ENCODE measurements around the gene CCDC6.

CCDC6 gene

GRCh38 chr10:59870152-59870551 lies 36.2 kb downstream of the CCDC6 start:
- Mint-ChIP-seq H3K27me3 (ENCODE audit: low read depth, poor library complexity) (no peaks in the 10 kb centered on the region), H3K9me3 (no peaks in the 10 kb centered on the region), H3K27ac (no peak overlapping the region), H3K4me3 (no peak overlapping the region), H3K4me1 (peaks cover 36% of the 10 kb centered on the region), H3K36me3 (ENCODE audit: low read depth) (no peaks in the 10 kb centered on the region)
- DNase-seq = no peak
- TF ChIP-seq CTCF (IDR thresholded peaks at IDR 0.05) = no peak

DNA sequence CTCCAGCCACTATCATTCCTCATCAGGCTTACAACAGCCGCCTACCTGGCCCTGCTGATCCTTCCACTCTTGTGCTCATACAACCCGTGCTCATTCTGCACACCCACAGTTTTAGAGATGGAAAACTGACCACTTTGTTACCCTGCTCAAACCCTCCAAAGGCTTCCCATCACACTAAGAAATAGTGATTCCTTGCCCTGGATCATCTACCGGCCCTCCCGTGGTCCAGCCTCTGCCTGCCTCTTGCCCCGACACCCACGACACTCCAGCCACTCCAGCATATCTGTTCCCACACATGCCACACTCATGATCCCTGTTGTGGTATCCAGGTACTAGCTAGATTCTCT lies 36.8 kb downstream of the CCDC6 start:
- no peak for DNase-seq
- no peaks in the 10 kb centered on the region for H3K9me3 Mint-ChIP-seq
- TF ChIP-seq CTCF (IDR thresholded peaks at IDR 0.05) = no peak
- peaks cover 42% of the 10 kb centered on the region for H3K4me1 Mint-ChIP-seq
- no peak overlapping the region for H3K4me3 Mint-ChIP-seq
- no peaks in the 10 kb centered on the region for H3K27me3 Mint-ChIP-seq (ENCODE audit: low read depth, poor library complexity)
- no peaks in the 10 kb centered on the region for H3K36me3 Mint-ChIP-seq (ENCODE audit: low read depth)
- no peak overlapping the region for H3K27ac Mint-ChIP-seq

DNA sequence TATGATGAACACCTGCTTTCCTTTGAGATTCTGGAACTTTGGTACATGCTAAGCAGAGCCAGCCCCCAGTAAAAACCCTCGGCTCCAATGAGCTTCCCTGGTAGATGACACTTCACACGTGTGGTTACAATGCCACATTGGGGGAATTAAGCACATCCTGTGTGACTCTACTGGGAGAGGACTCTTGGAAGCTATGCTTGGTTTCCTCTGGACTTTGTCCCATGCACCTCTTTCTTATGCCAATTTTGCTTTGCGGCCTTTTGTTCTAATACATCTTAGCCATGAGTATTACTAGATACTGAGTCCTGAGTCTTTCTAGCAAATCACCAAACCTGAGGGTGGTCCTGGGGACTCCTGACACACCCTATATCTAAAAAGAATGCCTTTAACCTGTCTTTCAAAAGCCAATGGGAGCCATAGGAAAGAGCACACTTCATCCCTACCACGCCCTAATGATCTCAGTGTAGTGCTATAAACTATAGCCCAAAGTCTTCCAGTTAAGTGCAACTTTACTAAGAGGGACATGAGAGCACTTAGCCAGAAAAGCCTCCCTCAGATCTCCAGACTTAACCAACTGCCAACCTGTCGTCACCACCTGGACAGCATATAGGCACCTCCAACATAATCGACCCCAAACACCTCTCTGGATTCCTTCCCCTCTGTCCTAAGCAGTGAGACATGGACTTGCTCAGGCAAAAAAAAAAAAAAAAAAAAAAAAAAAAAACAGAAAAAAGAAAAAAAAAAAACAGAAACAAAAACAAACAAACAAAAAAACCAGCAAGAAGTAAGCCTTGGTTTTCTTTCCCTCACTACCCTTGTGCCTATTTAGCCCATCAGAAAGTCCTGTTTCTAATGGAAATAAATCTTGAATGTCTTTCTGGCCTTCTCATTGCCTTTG lies 37.4 kb downstream of the CCDC6 start:
- Mint-ChIP-seq H3K27me3 (ENCODE audit: low read depth, poor library complexity) (no peaks in the 10 kb centered on the region), H3K27ac (no peak overlapping the region), H3K36me3 (ENCODE audit: low read depth) (no peaks in the 10 kb centered on the region), H3K9me3 (no peaks in the 10 kb centered on the region), H3K4me3 (no peak overlapping the region), H3K4me1 (peaks cover 48% of the 10 kb centered on the region)
- no peak for TF ChIP-seq CTCF (IDR thresholded peaks at IDR 0.05)
- no peak for DNase-seq

GRCh38 chr10:59867590-59867989 lies 38.8 kb downstream of the CCDC6 start:
- no peaks in the 10 kb centered on the region for H3K27me3 Mint-ChIP-seq (ENCODE audit: low read depth, poor library complexity)
- no peak for DNase-seq
- no peak for TF ChIP-seq CTCF (IDR thresholded peaks at IDR 0.05)
- no peak overlapping the region for H3K4me3 Mint-ChIP-seq
- no peaks in the 10 kb centered on the region for H3K9me3 Mint-ChIP-seq
- H3K27ac Mint-ChIP-seq = no peak overlapping the region
- H3K36me3 Mint-ChIP-seq (ENCODE audit: low read depth) = peaks cover 2% of the 10 kb centered on the region
- H3K4me1 Mint-ChIP-seq = peaks cover 48% of the 10 kb centered on the region

DNA sequence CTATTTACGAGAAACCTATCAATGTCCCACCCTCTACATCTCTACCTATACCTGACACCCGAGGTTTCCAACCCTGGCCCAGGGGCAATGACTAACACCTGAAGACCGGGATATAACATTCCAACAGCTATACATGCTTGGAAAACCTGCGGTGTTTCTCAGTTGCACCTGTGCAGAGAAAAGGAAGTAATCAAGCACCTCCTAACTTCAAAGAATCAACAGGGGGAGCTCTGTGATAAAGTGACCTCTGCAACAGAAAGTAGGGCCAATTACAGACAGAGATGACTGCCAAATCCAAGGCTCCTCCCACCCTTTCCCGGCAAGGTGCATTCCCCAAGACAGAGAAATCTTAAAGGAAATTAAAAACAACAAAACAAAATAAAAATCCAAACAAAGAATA lies 41.3 kb downstream of the CCDC6 start:
- H3K4me3 Mint-ChIP-seq = no peak overlapping the region
- H3K4me1 Mint-ChIP-seq = peaks cover 44% of the 10 kb centered on the region
- peaks cover 25% of the 10 kb centered on the region for H3K9me3 Mint-ChIP-seq
- H3K36me3 Mint-ChIP-seq (ENCODE audit: low read depth) = peaks cover 27% of the 10 kb centered on the region
- DNase-seq = no peak
- no peak overlapping the region for H3K27ac Mint-ChIP-seq
- no peaks in the 10 kb centered on the region for H3K27me3 Mint-ChIP-seq (ENCODE audit: low read depth, poor library complexity)
- TF ChIP-seq CTCF (IDR thresholded peaks at IDR 0.05) = no peak

Measured in nephron progenitor cell (in vitro differentiated cells).